ENCODE results near the gene ZFAND6. TPM values are rescaled to one million over a fixed set of nuclear protein-coding genes. Genes with fewer than 3 reads are reported as not detected.
"Not testable (repeated sequence)": the region's sequence is repeated elsewhere in the genome, so short reads cannot be mapped to it uniquely, and the experiment has no call there.

Gene ZFAND6
- 73.1 and 74.4 TPM in 2 replicates for total RNA-seq
- long read RNA-seq, transcript ZFAND6-220 (6 exons, 891 nt), result major isoform, 152 of 353 reads
- long read RNA-seq, transcript ZFAND6-201 (7 exons, 1,814 nt), result minor isoform, 56 of 353 reads
- long read RNA-seq, transcript ZFAND6-213 (6 exons, 1,446 nt), result minor isoform, 42 of 353 reads
- long read RNA-seq, transcript ZFAND6-212 (7 exons, 1,602 nt), result minor isoform, 52 of 353 reads
- long read RNA-seq, partial matches to known transcripts, result 16 of 353 reads
- long read RNA-seq, other reads (novel, unspliced or antisense), result 33 of 353 reads

DNA sequence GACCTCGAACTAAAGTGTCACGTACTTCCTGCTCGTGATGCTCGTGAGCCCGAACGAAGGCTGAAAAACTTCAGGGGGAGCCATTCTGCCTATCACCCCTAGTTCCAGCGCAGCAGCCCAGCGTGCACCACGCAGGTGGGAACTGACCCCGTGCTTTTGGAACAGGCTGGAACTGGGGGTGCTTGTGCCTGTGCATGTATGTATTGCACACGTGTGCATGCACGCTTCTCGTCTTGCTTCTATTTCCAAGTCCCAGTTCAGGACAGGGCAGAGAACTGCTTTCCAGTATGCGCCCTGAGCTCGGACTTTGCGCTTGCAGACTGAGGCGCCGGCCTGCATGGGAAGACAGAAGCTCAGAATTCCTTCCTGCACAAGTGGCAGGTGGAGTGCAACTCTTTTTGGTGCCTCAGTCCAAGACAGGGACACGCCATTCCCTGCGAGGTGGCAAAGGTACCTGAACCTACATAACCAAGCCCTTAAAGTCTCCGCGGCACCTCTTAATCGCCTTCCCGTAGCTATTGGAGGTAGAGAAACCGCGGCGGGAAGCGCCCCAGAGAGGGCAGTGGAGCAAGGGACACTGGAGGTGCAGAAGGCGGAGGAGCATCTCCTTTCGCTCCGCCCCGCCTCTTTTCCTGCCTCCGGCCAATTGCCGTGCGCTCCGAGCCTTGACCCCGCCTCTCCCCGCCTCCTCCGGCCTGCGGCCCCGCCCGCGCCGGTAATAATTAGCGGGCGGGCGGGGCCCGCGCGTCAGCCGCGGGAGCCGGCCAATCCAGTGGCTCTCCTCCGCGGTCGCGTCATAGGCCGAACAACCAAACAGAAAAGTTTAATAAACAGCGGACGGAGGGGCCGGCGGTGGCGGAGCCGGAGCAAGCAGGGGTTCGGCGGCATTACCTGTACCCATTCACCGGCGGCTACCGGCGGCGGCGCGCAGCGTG, at the start of gene ZFAND6:
TSS of gene ZFAND6 (plus strand) at position 826 of the 935 bp plus-strand sequence. CDS start 60,669 bp downstream, outside the sequence.
- H3K4me3 Mint-ChIP-seq (ENCODE audit: low read depth), result peak within 1 kb of the TSS; percentile 85
- DNase-seq (ENCODE audit: low spot score, unreplicated experiment), result peak; percentile 92
- peaks cover 21% of the 10 kb centered on the region for H3K4me1 Mint-ChIP-seq (ENCODE audit: low read depth)
- peak within 1 kb of the TSS; percentile 97 for H3K27ac Mint-ChIP-seq
- peaks cover 9% of the 10 kb centered on the region for H3K27me3 Mint-ChIP-seq
- H3K9me3 Mint-ChIP-seq (ENCODE audit: low read depth), result no peaks in the 10 kb centered on the region
- no peaks in the 10 kb centered on the region for H3K36me3 Mint-ChIP-seq (ENCODE audit: insufficient read depth)
- TF ChIP-seq, protein P1, sequence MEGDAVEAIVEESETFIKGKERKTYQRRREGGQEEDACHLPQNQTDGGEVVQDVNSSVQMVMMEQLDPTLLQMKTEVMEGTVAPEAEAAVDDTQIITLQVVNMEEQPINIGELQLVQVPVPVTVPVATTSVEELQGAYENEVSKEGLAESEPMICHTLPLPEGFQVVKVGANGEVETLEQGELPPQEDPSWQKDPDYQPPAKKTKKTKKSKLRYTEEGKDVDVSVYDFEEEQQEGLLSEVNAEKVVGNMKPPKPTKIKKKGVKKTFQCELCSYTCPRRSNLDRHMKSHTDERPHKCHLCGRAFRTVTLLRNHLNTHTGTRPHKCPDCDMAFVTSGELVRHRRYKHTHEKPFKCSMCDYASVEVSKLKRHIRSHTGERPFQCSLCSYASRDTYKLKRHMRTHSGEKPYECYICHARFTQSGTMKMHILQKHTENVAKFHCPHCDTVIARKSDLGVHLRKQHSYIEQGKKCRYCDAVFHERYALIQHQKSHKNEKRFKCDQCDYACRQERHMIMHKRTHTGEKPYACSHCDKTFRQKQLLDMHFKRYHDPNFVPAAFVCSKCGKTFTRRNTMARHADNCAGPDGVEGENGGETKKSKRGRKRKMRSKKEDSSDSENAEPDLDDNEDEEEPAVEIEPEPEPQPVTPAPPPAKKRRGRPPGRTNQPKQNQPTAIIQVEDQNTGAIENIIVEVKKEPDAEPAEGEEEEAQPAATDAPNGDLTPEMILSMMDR (IDR thresholded peaks at IDR 0.05; ENCODE audit: unreplicated experiment), result no peak

DNA sequence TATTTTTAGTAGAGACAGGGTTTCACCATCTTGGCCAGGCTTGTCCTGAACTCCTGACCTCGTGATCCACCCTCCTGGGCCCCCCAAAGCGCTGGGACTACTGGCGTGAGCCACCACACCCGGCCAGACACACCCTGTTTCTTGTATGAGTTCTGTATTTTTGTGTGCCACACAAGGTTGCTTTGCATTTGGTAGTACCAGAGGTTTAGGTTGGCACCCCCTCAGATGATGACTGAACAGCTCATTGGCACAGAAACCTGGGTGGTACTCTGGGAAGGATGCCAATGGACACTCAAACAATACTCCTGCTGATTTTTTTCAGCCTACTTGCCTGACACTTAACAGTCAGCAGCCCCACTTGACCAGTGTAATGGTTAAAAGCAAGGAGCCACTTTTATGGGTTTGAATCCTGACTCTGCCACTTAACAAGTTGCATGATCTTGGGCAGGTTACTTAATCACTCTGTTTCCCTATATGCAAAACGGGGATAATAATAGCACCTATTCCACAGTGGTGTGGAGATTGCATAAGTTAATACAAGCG, 49.3 kb upstream of the ZFAND6 start:
- DNase-seq (ENCODE audit: low spot score, unreplicated experiment), result no peak
- Mint-ChIP-seq H3K36me3 (ENCODE audit: insufficient read depth) (no peaks in the 10 kb centered on the region), H3K9me3 (ENCODE audit: low read depth) (peaks cover 10% of the 10 kb centered on the region), H3K4me3 (ENCODE audit: low read depth) (no peak overlapping the region), H3K27ac (no peak overlapping the region), H3K27me3 (no peaks in the 10 kb centered on the region), H3K4me1 (ENCODE audit: low read depth) (peaks cover 2% of the 10 kb centered on the region)
- TF ChIP-seq, protein P1 (IDR thresholded peaks at IDR 0.05; ENCODE audit: unreplicated experiment), result no peak

DNA sequence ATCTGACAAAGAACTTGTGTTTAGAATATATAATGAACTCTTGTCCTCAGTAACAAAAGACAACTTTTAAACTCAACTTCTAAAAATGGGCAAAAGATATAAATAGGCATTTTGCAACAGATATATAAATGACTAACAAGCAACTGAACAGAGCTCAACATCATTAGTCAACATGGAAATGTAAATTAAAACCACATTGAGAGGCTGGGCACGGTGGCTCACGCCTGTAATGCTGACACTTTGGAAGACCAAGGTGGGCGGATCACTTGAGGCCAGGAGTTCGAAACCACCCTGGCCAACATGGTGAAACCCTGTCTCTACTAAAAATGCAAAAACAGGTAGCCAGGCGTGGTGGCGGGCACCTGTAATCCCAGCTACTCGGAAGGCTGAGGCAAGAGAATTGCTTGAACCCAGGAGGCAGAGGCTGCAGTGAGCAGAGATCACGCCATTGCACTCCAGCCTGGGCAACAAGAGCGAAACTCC, 48.4 kb upstream of the ZFAND6 start:
- H3K27me3 Mint-ChIP-seq; H3K4me1 Mint-ChIP-seq (ENCODE audit: low read depth): not testable (repeated sequence)

DNA sequence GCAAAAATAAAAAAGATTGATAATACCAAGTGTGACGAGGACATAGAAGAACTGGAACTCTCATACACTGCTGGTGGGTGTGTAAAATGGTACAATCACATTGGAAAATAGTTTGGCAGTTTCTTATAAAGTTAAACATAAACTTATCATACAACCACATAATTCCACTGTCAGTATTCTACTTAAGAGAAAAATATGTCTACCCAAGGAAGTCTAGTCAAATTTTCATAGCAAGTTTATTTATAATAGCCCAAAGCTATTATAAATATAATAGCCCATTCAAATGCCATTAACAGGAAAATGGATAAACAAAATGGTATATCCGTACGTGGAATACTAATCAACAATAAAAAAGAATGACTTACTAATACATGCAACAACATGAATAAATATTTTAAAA, 47.9 kb upstream of the ZFAND6 start:
- Mint-ChIP-seq H3K4me3 (ENCODE audit: low read depth) (no peak overlapping the region), H3K36me3 (ENCODE audit: insufficient read depth) (no peaks in the 10 kb centered on the region), H3K4me1 (ENCODE audit: low read depth) (peaks cover 2% of the 10 kb centered on the region), H3K9me3 (ENCODE audit: low read depth) (peaks cover 10% of the 10 kb centered on the region), H3K27ac (no peak overlapping the region), H3K27me3 (no peaks in the 10 kb centered on the region)
- DNase-seq (ENCODE audit: low spot score, unreplicated experiment), result no peak
- TF ChIP-seq, protein P1 (IDR thresholded peaks at IDR 0.05; ENCODE audit: unreplicated experiment), result no peak

More for the DNA sequence above, 48.4 kb upstream of the ZFAND6 start:
- not testable (repeated sequence) for H3K36me3 Mint-ChIP-seq (ENCODE audit: insufficient read depth); H3K27ac Mint-ChIP-seq; H3K9me3 Mint-ChIP-seq (ENCODE audit: low read depth); H3K4me3 Mint-ChIP-seq (ENCODE audit: low read depth); DNase-seq (ENCODE audit: low spot score, unreplicated experiment)

DNA sequence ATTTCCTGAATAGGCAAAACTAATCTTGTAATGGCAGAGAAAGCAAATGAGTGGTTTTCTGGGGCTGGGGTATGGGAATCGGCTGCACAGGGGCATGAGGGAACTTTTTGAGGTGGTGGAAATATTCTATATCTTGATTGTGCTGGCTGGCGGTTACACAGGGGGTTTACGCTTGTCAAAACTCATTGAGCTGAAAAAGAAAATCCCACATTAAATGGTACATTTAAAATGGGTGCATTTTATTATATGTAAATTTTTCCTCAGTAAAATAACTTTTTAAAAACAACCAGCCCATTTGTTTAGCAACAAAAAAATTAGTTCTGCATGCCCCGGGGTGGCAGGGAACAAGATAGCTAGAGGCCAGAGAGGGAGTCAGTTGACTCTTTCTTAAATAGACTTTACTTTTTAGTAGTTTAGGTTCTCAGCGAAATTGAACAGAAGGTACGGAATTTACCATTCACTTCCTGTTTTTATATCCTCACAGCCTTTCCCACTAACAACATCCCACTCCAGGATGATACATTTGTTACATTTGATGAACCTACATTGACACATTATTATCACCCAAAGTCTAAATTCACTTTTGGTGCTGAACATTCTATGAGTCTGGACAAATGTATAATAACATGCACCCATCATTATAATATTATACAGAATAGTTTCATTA, 47.3 kb upstream of the ZFAND6 start:
- Mint-ChIP-seq H3K4me3 (ENCODE audit: low read depth) (no peak overlapping the region), H3K27ac (no peak overlapping the region), H3K9me3 (ENCODE audit: low read depth) (peaks cover 10% of the 10 kb centered on the region), H3K4me1 (ENCODE audit: low read depth) (peaks cover 2% of the 10 kb centered on the region), H3K27me3 (no peaks in the 10 kb centered on the region), H3K36me3 (ENCODE audit: insufficient read depth) (no peaks in the 10 kb centered on the region)
- TF ChIP-seq, protein P1 (IDR thresholded peaks at IDR 0.05; ENCODE audit: unreplicated experiment), result no peak
- no peak for DNase-seq (ENCODE audit: low spot score, unreplicated experiment)

DNA sequence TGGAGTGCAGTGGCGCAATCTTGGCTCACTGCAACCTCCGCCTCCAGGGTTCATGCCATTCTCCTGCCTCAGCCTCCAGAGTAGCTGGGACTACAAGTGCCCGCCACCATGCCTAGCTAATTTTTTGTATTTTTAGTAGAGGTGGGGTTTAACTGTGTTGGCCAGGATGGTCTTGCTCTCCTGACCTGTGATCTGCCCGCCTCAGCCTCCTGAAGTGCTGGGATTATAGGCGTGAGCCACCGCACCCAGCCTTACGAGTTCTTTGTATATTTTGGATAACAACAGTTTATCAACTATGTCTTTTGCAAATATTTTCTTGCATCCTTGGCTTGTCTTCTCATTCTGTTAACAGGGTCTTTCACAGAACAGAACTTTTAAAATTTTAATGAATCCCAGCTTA, 45.3 kb upstream of the ZFAND6 start:
- H3K27ac Mint-ChIP-seq; H3K4me3 Mint-ChIP-seq (ENCODE audit: low read depth); DNase-seq (ENCODE audit: low spot score, unreplicated experiment): not testable (repeated sequence)

More for the DNA sequence above, 45.3 kb upstream of the ZFAND6 start:
- H3K4me1 Mint-ChIP-seq (ENCODE audit: low read depth); H3K27me3 Mint-ChIP-seq; H3K9me3 Mint-ChIP-seq (ENCODE audit: low read depth); H3K36me3 Mint-ChIP-seq (ENCODE audit: insufficient read depth): not testable (repeated sequence)
